Measurements from ENCODE around the gene ACAP2. TPM values are rescaled to one million over a fixed set of nuclear protein-coding genes. Genes with fewer than 3 reads are reported as not detected.
A peak's percentile ranks its signal among the peaks of the same experiment; 100 is the strongest.
"Not testable (repeated sequence)": the region's sequence is repeated elsewhere in the genome, so short reads cannot be mapped to it uniquely, and the experiment has no call there.

Gene ACAP2
- total RNA-seq, 2 donors from 2014 or later = 24.3 to 25.3 TPM

- intact Hi-C loops (cut with DNase I) = no loop called here
- ATAC-seq (no peak), DNase-seq (no peak)
Measured at GRCh38 chr3:195319060-195319459, 123.8 kb downstream of the ACAP2 start.

GRCh38 chr3:195312714-195313113, 130.1 kb downstream of the ACAP2 start:
- no peak for ATAC-seq
- DNase-seq = no peak
- intact Hi-C loops (cut with DNase I) = no loop called here

DNA sequence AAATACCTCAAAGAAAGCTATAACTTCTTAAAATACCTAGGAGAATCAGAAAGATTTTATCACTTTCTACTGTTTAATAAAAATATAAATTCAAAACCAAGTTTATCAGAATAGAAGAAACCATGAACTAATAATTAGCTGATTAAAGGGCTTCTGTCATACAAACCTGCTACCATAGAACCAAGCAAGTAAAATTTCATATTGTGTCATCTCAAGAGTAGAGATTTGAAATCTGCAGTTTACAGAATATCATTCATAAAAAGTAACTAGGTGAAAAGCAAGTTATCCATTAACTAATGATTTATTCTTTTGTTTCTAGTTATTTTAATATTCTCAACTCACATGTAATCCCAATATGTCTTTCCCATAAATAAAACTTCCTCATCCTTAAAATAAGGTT, 135.1 kb downstream of the ACAP2 start:
- ATAC-seq (no peak), DNase-seq (no peak)
- intact Hi-C loops (cut with DNase I) = no loop called here

- ATAC-seq = no peak
- DNase-seq = no peak
- intact Hi-C loops (cut with DNase I) = no loop called here
Measured at GRCh38 chr3:195306369-195306768, 136.5 kb downstream of the ACAP2 start.

GRCh38 chr3:195302431-195302830, 140.4 kb downstream of the ACAP2 start:
- no peak for DNase-seq
- intact Hi-C loops (cut with DNase I) = no loop called here
- no peak for ATAC-seq

- intact Hi-C loops (cut with DNase I) = no loop called here
- no peak for DNase-seq
- ATAC-seq = no peak
Measured at GRCh38 chr3:195297446-195297845, 145.4 kb downstream of the ACAP2 start.

- intact Hi-C loops (cut with DNase I) = no loop called here
- no peak for DNase-seq
- no peak for ATAC-seq
Measured at GRCh38 chr3:195296662-195297061, 146.2 kb downstream of the ACAP2 start.

DNA sequence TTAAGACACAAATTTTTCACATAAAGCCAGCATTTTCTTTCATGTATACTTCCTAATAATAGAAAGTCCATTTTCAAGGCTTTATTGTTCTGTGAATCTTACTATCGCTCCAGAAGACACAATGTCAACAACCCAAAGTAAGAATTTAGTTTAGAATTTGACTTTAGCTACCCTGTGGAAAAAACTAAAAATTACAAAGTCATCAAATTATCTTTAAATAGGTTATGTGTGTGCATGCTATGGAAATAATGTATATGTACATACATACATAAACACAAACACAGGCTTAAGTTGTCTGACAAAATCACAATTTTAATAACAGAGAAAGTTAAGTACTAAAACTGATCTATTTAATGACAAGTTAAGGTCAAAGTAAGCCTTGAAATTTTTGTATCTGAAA, 151.7 kb downstream of the ACAP2 start:
- no peak for ATAC-seq
- intact Hi-C loops (cut with DNase I) = no loop called here
- DNase-seq = no peak

DNA sequence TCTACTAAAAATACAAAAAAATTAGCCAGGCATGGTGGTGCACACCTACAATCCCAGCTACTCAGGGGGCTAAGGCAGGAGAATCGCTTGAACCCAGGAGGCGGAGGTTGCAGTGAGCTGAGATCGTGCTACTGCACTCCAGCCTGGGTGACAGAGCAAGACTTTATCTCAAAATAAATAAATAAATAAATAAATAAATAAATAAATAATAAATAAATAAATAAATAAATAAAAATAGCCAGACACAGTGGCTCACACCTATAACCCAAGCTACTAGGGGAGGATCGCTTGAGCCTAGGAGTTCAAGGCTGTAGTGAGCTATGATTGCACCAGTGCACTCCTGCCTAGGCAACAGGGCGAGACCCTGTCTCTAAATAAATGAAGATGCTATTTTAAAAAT, 152.2 kb downstream of the ACAP2 start:
- DNase-seq; ATAC-seq; intact Hi-C loops (cut with DNase I): not testable (repeated sequence)

GRCh38 chr3:195286115-195286872, 156.5 kb downstream of the ACAP2 start:
- intact Hi-C loops (cut with DNase I) = no loop called here
- ATAC-seq (no peak), DNase-seq (no peak)

DNA sequence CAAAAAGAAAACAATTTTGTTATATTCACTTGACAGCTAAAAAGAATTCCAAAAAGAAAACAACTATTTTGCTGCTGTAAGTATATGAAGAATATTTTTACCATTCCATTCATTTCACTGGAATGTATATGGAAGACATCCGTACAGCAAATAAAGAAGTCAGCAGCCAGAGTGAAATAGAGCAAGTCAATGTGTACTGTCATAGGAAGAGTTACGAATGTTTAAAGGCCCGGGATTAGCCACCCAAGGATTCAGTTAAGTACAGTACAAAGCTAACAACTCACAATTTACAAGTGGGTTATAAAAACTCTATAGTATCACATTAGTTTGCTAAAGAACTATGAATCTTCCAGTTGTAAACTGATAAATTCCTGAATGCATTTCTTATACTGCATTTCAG, 157.4 kb downstream of the ACAP2 start:
- DNase-seq = no peak
- intact Hi-C loops (cut with DNase I) = no loop called here
- no peak for ATAC-seq

DNA sequence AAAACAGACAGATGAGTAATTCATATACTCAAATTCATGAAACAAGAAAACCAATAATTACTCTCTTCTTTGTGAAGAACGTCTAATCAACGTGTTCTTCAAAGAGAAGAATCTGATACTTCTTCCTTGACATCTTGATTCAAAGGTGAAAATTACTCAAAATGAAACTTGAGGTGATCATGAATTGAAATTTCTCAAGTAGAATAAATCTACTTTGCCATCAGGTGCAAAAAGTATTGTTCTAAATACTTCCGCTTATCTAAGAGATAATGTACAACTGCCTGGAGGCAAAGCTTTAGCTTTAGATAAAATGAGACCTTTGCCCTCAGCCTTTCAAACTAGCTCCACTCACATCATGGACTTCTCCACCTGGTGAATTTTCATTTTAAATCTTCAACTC, 158.0 kb downstream of the ACAP2 start:
- ATAC-seq = no peak
- no peak for DNase-seq
- intact Hi-C loops (cut with DNase I) = no loop called here

DNA sequence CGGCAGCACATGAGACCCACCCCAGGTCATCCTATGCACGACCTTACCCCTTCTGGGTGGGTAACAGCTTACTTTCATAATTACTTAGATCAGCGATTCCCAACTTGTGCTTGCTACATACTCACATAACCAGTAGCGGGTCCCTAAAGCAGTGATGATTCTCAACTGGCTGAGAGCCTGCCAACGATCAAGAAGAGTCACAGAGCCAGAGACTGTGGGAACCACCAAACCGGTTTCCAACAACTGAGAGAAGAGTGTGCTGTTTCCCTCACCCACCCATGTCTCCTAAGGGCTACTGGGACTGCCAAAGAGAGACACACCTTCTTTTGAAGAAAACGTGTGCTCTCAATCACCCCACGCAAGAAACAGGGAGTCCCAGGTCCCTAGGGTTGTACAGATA, 159.9 kb downstream of the ACAP2 start:
- intact Hi-C loops (cut with DNase I) = no loop called here
- ATAC-seq (no peak), DNase-seq (no peak)

- intact Hi-C loops (cut with DNase I) = loop anchor here (2.0 to 10.0 kb wide), 2 partner anchors 248 to 250 kb away; no protein-coding TSS in a partner anchor
- no peak for DNase-seq
- ATAC-seq = no peak
Measured at GRCh38 chr3:195274259-195274966, 168.4 kb downstream of the ACAP2 start.

DNA sequence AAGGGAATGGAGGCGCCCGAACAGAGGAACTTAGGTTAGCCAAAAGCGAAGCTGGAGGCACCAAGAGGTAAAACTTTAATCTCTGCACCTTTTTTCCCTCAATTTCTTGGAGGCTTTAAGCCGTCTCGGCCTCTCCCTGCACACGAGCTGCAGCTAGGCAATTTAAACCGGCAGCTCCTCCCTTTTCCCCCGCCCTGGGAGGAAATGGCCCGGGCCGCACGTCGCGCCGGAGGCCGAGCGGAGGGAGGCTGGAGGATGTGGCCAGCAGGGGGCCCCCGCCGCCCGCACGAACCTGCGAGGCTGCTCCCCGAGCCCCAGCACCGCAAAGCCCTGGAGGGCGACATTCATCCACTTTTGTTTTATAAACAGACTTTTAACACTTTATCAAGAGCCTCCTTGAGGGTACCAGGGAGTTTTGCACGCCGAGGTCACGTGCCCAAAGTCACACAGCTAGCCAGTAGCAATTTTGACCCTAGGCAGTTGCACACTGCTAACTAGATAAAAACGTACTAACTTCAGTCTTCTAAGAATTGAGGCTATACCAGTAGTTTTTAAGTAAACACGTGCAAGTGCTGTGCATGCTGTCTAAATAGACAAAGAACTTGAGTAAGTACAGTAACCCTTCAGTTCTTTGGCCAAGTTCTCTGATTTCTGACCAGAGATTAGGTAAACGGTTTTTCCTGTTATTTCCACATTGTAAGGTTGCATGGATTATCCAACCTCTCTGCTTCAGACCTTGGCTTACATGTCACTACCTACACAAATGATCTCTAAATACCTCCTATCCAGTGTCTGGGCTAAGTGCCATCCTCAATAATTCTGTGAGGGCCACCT, 171.2 kb downstream of the ACAP2 start:
- intact Hi-C loops (cut with DNase I) = loop anchor here in 1 of 2 donors (10.0 kb wide), 1 partner anchor 253 kb away; no protein-coding TSS in a partner anchor
- DNase-seq (peak; percentile 90), ATAC-seq (peak; percentile 87 to 88)

DNA sequence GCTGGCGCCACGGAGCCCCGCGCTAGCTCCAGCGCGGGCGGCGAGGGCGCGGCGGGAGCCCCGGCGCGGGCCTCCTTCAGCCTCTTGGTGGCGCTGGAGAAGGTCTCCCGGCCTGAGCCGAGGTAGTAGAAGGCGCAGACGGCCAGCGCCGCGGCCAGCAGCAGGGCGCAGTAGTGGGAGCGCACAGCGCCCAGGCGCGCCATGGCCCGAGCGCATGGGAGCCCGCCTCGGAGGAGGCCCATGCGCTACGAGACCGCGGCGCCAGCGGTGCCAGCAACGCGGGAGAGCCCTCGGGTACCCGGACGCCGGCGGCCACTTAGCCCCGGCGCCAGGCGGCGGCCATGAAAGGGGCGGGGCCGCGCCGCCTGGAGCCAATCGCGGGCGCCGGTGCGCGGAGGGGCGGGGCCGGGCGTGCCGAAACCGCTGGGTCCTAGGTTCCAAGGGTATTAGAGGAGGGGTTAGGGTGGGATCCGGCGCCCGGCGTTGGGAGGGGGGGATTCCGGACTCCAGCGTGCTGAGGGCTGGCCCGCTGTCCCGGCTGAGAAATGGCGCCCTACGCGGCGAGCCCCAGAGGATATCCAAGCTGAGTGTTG, 171.9 kb downstream of the ACAP2 start, which contains the start of gene XXYLT1:
TSS of gene XXYLT1 (minus strand) at position 343 of the 593 bp plus-strand sequence. CDS start at position 242, 101 bp downstream.
- DNase-seq = peak; percentile 94
- ATAC-seq = peak; percentile 96 to 98
- intact Hi-C loops (cut with DNase I) = loop anchor here in 1 of 2 donors (10.0 kb wide), 1 partner anchor 254 kb away; no protein-coding TSS in a partner anchor

GRCh38 chr3:195270079-195270816, 172.6 kb downstream of the ACAP2 start:
- intact Hi-C loops (cut with DNase I) = loop anchor here in 1 of 2 donors (10.0 kb wide), 1 partner anchor 255 kb away; no protein-coding TSS in a partner anchor
- DNase-seq (no peak), ATAC-seq (peak; percentile 9 to 28)

DNA sequence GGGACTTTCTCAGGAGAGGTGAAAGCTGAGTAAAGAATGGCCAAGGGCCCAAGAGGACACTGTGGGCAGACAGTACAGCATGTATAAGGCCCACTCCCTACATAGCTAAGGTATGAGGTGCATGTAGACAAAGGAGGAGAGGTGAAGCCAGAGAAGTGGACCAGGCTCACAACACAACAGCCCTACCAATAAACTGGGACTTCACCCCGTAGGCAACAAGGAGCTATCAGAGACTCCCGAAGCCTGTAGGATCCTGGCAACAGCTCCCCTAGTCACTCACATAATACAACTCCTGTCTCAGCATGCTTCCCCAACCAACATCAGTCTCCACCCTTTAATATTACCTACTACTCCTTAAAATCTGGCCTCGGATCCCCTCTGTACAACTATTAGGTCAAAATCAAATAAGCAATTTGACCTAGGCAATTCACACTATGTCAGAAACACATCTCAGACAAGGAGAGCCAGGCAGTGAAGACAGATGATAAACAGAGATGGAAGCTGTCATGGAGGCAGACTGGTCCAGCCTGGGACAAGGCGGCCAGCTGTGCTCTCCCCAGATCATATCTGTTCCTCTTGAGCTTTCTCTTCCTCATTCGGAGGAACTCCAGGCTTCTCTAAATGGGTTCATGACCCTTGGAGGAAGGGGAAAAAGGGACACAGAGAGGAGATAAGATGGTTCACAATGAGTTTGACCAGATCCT, 173.3 kb downstream of the ACAP2 start:
- intact Hi-C loops (cut with DNase I) = loop anchor here in 1 of 2 donors (10.0 kb wide), 1 partner anchor 255 kb away; no protein-coding TSS in a partner anchor
- DNase-seq (no peak), ATAC-seq (no peak)
